Fibroblast of the aortic adventitia (primary cell): ENCODE results near the gene ARHGAP35. TPM values are rescaled to one million over a fixed set of nuclear protein-coding genes. Genes with fewer than 3 reads are reported as not detected.
A peak's percentile ranks its signal among the peaks of the same experiment; 100 is the strongest.

Experiments used
- DNase-seq: peaks from one replicate; pipeline ENCODE4 v3.0.0-alpha.2; 2010; ENCODE audit warnings: low read depth
- H3K4me3 ChIP-seq: 2 replicates; pipeline ENCODE4 v1.5.1; 2011; ENCODE audit warnings: low read depth, mild to moderate bottlenecking, control low read depth, low read length, moderate library complexity
- total RNA-seq: library from RNA; depleted of rRNA; stranded (reverse); fragments of >200 nt; gene quantifications from 2 replicates; pipeline ENCODE4 v1.2.3, GENCODE V29; 2012; ENCODE audit warnings: low replicate concordance
- TF ChIP-seq, protein P1 (sequence below): IDR thresholded peaks from 2 replicates; pipeline ENCODE4 v1.5.1; 2011; ENCODE audit warnings: mild to moderate bottlenecking, low read length, control low read depth, inconsistent platforms; ENCODE audit not compliant: insufficient read depth

The ARHGAP35 gene
- total RNA-seq, 1 donor = 61.3 TPM

DNA sequence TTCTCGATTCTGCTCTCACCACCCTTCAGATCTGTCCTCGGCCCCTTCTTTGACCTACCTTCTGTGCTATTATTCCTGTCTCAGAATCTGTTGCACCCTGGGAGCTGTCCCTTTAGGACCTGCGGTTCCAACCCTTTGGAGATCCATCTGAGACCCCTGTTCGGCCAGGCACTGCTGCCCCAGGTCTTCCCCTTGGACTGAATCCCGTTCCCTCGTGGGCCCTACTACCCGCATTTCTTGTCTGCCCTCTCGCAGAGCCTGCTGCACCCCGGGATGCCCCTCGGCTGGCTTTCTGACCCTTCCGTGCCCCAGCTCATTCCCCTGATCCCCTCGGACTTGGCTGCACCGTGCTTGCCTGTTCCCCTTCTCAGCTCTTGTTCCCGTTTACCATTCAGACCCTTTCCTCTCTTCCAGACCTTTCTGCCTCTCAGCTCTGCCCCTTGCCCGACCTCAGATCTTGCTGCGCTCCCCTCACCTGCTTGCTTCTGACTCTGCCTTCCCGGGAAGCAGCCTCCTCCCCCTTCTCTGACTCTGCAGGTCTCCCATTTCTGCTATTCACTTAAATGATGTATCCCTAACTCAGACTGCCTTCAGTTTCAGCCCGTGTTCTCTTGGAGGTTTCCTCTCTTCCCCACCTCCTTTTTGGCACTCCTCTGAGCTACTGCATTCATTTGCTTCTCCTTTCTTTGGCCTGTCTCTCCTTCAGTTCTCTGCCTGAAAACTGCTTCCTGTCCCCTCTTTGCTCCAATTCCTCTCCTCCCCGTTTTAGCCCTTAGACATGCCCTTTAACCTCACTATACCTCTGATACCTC lies 1.1 kb downstream of the ARHGAP35 start:
- TF ChIP-seq, protein P1, sequence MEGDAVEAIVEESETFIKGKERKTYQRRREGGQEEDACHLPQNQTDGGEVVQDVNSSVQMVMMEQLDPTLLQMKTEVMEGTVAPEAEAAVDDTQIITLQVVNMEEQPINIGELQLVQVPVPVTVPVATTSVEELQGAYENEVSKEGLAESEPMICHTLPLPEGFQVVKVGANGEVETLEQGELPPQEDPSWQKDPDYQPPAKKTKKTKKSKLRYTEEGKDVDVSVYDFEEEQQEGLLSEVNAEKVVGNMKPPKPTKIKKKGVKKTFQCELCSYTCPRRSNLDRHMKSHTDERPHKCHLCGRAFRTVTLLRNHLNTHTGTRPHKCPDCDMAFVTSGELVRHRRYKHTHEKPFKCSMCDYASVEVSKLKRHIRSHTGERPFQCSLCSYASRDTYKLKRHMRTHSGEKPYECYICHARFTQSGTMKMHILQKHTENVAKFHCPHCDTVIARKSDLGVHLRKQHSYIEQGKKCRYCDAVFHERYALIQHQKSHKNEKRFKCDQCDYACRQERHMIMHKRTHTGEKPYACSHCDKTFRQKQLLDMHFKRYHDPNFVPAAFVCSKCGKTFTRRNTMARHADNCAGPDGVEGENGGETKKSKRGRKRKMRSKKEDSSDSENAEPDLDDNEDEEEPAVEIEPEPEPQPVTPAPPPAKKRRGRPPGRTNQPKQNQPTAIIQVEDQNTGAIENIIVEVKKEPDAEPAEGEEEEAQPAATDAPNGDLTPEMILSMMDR = no peak
- DNase-seq = peak; percentile 39
- H3K4me3 ChIP-seq = peak overlapping the region; percentile 88

DNA sequence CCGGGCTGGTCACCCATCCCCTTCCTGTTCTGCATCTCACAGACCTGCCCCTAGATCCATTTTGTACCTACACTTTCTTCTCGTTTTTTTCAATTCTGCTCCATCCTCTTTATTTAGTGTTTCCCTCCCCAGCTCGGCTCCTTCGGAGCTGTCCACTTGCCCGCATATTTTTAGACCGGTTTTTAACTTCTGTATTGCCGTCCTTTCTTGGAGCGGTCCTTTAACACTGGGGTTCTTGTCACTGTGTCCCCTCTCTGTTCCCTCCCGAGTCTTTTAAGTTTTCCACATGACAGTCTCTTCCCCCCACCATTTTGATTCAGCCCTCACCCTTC lies 1.7 kb downstream of the ARHGAP35 start:
- H3K4me3 ChIP-seq = peak overlapping the region; percentile 88
- peak; percentile 23 for DNase-seq
- TF ChIP-seq, protein P1 = no peak

GRCh38 chr19:46862974-46863632 lies 2.3 kb downstream of the ARHGAP35 start:
- DNase-seq = no peak
- peak overlapping the region; percentile 88 for H3K4me3 ChIP-seq
- TF ChIP-seq, protein P1 = no peak

DNA sequence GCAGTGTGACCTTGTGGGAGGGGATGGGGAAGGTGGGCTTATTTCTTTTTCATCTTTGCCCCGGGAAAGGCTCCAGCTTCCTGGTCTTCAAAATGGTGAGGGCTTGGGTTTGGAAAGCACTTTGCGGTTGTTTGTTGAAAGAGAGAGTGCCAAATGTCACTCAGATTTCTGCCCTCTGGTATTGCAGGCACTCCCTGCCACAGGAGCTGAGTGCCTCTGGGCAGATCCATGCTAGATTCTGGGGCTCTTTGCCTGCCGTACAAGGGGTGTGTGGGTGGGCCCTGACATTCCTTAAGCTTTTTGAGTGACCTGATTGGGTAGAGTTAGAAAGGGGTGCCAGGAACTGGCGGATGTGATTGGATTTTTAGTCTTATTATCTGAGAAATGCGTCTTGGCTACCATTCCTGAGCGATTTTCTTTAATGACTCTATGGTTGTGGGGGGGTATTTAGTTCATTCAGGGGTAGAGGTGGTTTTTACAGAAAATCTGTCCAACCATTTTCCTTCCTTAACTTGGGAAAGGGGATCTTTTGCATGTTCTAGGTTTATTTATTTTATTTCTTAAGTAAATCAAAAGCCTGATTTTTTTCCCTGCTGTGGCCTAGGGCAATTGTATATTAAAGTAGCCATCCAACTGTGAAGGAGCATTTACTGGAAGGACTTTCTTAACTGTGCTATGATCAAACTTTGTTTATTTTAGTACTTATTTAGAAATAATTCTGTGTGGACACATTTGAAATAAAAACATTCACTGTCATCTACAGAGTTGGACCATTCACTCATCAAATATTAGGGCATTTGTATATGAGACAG lies 3.2 kb downstream of the ARHGAP35 start:
- TF ChIP-seq, protein P1 = no peak
- peak overlapping the region; percentile 88 for H3K4me3 ChIP-seq
- DNase-seq = peak; percentile 91

DNA sequence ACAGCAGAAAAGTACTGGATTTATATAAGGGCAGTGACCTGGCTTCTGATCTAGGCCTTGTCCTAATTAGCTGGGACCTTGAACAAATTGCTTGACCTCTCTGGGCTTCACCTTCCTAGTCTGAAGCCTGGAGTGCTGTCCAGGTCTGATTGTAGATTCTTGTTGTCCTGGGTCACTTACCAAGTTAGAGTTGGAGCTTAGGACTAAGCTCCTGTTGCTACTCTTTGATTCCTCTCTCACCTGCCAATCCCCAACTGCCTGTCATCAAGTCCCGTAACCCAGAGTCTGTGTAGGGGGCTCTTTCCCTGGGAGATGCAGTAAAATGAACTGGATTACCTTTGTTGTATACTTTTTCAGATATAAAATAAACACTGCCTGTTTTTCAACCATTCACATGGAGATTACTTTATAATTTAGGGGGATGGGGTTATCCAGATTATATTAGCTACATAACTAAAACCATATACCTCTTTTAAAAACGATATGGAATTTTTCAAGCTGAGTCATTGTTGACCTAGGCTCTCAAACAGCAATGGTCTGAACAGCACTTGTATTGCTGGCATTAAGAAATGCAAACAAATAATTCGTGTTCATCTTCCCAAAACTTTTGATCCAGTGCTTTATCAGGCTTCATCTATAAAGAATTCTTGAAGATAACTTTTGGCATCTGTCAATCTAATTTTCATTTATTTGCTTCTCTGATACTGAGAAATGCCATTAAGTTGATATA lies 5.8 kb downstream of the ARHGAP35 start:
- DNase-seq = peak; percentile 40
- H3K4me3 ChIP-seq = no peak overlapping the region
- TF ChIP-seq, protein P1 = no peak

GRCh38 chr19:46867170-46867569 lies 6.4 kb downstream of the ARHGAP35 start:
- TF ChIP-seq, protein P1 = no peak
- no peak overlapping the region for H3K4me3 ChIP-seq
- no peak for DNase-seq
